Transverse colon (tissue), 4 donors: ENCODE measurements around the gene LAMTOR1. TPM values are rescaled to one million over a fixed set of nuclear protein-coding genes. Genes with fewer than 3 reads are reported as not detected.

Experiments
- DNase-seq: peaks from one replicate; pipeline ENCODE4 v3.0.0-alpha.2; 2019
- H3K27ac ChIP-seq, 4 donors: fragments of 200-600 bp; sonication (generic); 2 replicates each; pipeline ENCODE4 v1.5.1; 2016 to 2018; ENCODE audit warnings: inconsistent platforms in 4 of 4
- H3K27me3 ChIP-seq: fragments of 200-600 bp; sonication (generic); 2 replicates; pipeline ENCODE4 v1.5.1; 2017; ENCODE audit warnings: inconsistent platforms
- H3K36me3 ChIP-seq, 4 donors: fragments of 200-600 bp; sonication (generic); 2 replicates each; pipeline ENCODE4 v1.5.1; 2017 to 2019; ENCODE audit warnings: inconsistent platforms in 4 of 4
- H3K4me1 ChIP-seq, 4 donors: fragments of 200-600 bp; sonication (generic); 2 replicates each; pipeline ENCODE4 v1.5.1; 2017 to 2020; ENCODE audit warnings: inconsistent platforms in 4 of 4
- H3K4me3 ChIP-seq, 4 donors: fragments of 200-600 bp; sonication (generic); 1 replicate in 1 of 4; 2 replicates in 3 of 4; pipeline versions ENCODE4 v1.5.1 to v1.6.1; 2017 to 2019; ENCODE audit warnings: inconsistent platforms in 4 of 4
- H3K9me3 ChIP-seq, 2 donors: fragments of 200-600 bp; sonication (generic); 2 replicates each; pipeline ENCODE4 v1.5.1; 2017 to 2019; ENCODE audit warnings: inconsistent platforms in 2 of 2
- CTCF ChIP-seq, 5 experiments: fragments of 200-600 bp in 3 of 5; fragments of 450-650 bp in 2 of 5; sonication (generic) in 3 of 5; IDR thresholded peaks; 1 replicate in 2 of 5; 2 replicates in 3 of 5; pipeline ENCODE4 v1.5.1; 2016 to 2017; ENCODE audit warnings: antibody characterized with exemption in 5 of 5, inconsistent platforms in 3 of 5, mild to moderate bottlenecking in 2 of 5, moderate library complexity in 1 of 5
- EP300 ChIP-seq: sonication (generic); formaldehyde crosslinking; IDR thresholded peaks from one replicate; pipeline ENCODE4 v1.6.1; 2017; ENCODE audit warnings: antibody characterized with exemption, low read depth
- POLR2A ChIP-seq: fragments of 450-650 bp; IDR thresholded peaks from one replicate; pipeline ENCODE4 v1.6.1; 2016; ENCODE audit warnings: antibody characterized with exemption, mild to moderate bottlenecking, moderate library complexity
- POLR2AphosphoS5 ChIP-seq, 3 donors: sonication (generic); formaldehyde crosslinking; IDR thresholded peaks; one replicate each; pipeline ENCODE4 v1.6.1; 2016; ENCODE audit warnings: antibody characterized with exemption in 3 of 3
- WGBS, 2 donors: methylation state at CpG; one replicate each; pipeline ENCODE4 v1.1.5; 2018; ENCODE audit warnings: low coverage in 1 of 2; 5-methylcytosine and 5-hydroxymethylcytosine counted together
- in situ Hi-C, 4 donors: fragments of 200-750 bp; cut with MboI; loops; one replicate each; pipeline versions ENCODE4 v1.15.0 to v1.15.1; 2017; ENCODE audit warnings: low sequenced_read_pairs in 3 of 4, low pct_ligation_motif_present in 1 of 4, low pct_unique_long_range_greater_than_20kb in 1 of 4
- intact Hi-C: fragments of 100-400 bp; cut with DNase I; formaldehyde crosslinking; loops from one replicate; pipeline ENCODE4 v1.15.1; 2023; ENCODE audit warnings: low total_unique reads
- small RNA-seq, 4 donors: library from RNA; depleted of rRNA; stranded (forward); fragments of <200 nt; gene quantifications; one replicate each; pipeline ENCODE3, GENCODE V24; 2016
- total RNA-seq, 4 donors: library from RNA; depleted of rRNA; stranded (reverse); fragments of >200 nt; gene quantifications; one replicate each; pipeline ENCODE4 v1.1.0, GENCODE V29; 2016

LAMTOR1 gene
- total RNA-seq, 4 donors from 2014 or later: 59.1 to 156 (median 102) TPM

DNA sequence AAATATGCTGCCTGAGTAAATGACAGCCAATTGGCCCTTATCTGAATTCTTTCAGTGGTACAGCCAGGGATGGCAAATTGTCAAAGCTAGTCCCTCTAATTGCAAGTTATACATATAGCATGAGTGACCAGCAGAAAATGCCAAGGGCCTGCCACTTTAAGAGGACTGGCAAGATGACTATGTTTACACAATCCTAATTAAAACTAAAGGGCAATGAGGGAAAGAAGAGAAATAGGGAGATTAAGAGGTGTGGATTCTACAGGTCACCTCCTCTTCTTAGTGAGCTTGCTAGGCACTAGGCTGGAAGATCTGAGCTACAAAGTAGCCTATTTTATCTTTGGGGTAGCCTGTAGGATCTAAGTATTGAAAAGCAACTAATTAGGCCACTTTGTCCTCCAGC is 36.2 kb downstream of the LAMTOR1 start:
- intact Hi-C loops (no loop called here), in situ Hi-C loops (no loop called here)
- Histone ChIP-seq H3K36me3 (no peaks in the 10 kb centered on the region), H3K9me3 (no peaks in the 10 kb centered on the region), H3K27ac (peak overlapping the region; percentile 55 to 85 (median 72)), H3K4me3 (no peak overlapping the region), H3K27me3 (no peaks in the 10 kb centered on the region), H3K4me1 (peaks cover 30 to 52% (median 37%) of the 10 kb centered on the region in 4 donors)
- TF ChIP-seq POLR2A (no peak), POLR2AphosphoS5 (IDR thresholded peaks at IDR 0.05) (no peak)
- DNase-seq: no peak

DNA sequence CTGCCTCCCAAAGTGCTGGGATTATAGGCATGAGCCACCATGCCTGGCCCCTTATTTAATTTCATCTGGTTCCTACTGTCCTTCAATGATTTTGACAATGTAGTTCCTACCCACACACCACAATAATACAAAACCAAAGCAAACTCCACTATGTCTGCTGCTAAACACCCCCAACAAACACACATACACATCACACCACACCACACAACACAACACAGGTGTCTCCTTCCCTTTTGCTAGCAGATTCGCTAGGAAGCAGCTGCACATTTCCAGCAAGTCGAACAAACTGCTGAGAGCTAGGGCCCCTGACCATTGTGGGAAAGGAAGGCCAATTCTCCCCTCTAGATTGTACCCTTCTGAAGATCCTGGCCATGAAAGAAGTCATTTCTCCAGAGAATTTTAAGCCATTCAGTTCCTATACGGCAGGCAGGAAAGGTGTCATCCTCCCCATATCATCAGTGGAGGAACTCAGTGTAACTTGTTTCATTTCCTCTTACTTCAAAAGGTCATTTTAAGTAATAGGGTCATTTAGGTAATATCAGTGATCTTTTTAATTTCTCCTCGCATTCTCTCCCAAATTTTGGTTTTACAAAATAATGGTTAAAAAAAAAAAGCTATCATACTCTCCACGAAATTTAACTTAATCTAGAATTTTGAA is 41.2 kb downstream of the LAMTOR1 start:
- Histone ChIP-seq H3K9me3 (no peaks in the 10 kb centered on the region), H3K4me1 (peaks cover 6 to 8% (median 7%) of the 10 kb centered on the region in 4 donors), H3K36me3 (no peaks in the 10 kb centered on the region), H3K27me3 (no peaks in the 10 kb centered on the region), H3K4me3 (no peak overlapping the region), H3K27ac (no peak overlapping the region)
- no peak for TF ChIP-seq POLR2A
- no peak for TF ChIP-seq CTCF (IDR thresholded peaks at IDR 0.05)
- TF ChIP-seq EP300: no peak
- no peak for TF ChIP-seq POLR2AphosphoS5 (IDR thresholded peaks at IDR 0.05)
- no peak for DNase-seq
- WGBS, 2 donors: 91 to 94% methylated on average over 2 to 5 of the region's 5 CpGs
- intact Hi-C loops (no loop called here), in situ Hi-C loops (no loop called here)

DNA sequence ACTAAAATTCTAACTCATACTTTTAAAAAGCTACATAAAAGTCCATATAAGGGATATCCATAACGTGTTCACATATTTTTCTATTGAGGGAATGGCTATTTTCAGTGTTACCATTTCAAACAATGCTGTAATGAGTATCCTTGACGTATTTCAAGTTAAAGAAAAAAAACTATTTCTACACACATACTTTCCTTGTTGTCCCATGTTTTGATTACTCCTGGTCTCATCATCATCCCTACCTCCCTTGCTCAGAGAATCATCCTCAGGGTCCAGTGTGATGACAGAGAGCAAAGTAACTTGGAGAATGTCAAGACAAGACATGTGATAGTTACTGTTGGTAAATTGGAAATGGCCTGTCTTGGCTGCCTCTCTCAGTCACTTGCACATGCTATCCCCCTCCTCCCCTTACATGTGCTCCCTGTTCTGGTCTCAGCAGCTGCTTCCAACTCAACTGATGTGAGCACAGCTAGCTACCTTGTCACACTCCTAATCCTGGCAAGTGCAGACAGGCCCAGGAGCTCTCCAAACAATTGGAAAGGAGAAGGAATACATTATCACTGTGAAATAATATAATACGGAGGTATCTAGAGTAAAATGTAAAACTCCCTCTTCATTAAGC is 44.6 kb downstream of the LAMTOR1 start:
- TF ChIP-seq CTCF (IDR thresholded peaks at IDR 0.05) (no peak), POLR2A (no peak), EP300 (no peak), POLR2AphosphoS5 (IDR thresholded peaks at IDR 0.05) (no peak)
- H3K27ac ChIP-seq: no peak overlapping the region
- H3K36me3 ChIP-seq: no peaks in the 10 kb centered on the region
- no peaks in the 10 kb centered on the region for H3K27me3 ChIP-seq
- no peaks in the 10 kb centered on the region for H3K4me1 ChIP-seq
- no peak overlapping the region for H3K4me3 ChIP-seq
- no peaks in the 10 kb centered on the region for H3K9me3 ChIP-seq
- in situ Hi-C loops (no loop called here), intact Hi-C loops (no loop called here)
- 79 to 80% methylated on average over 3 of the region's 3 CpGs for WGBS, 2 donors
- no peak for DNase-seq

GRCh38 chr11:72048766-72049460 is 54.2 kb downstream of the LAMTOR1 start:
- H3K36me3 ChIP-seq: peaks cover 0 to 8% (median 0%) of the 10 kb centered on the region in 4 donors

More at GRCh38 chr11:72048766-72049460, 54.2 kb downstream of the LAMTOR1 start:
- DNase-seq: no peak
- no peak for TF ChIP-seq POLR2AphosphoS5 (IDR thresholded peaks at IDR 0.05)
- TF ChIP-seq POLR2A: no peak
- TF ChIP-seq CTCF (IDR thresholded peaks at IDR 0.05): no peak
- no peak for TF ChIP-seq EP300
- in situ Hi-C loops: no loop called here
- H3K27ac ChIP-seq: no peak overlapping the region
- H3K4me1 ChIP-seq: peaks cover 0 to 10% (median 5%) of the 10 kb centered on the region in 4 donors
- intact Hi-C loops: no loop called here
- no peaks in the 10 kb centered on the region for H3K9me3 ChIP-seq
- no peak overlapping the region for H3K4me3 ChIP-seq
- no peaks in the 10 kb centered on the region for H3K27me3 ChIP-seq
- WGBS, 2 donors: 86% methylated on average over 3 of the region's 3 CpGs; no CpG with 5 or more reads in 1 of the 2 donors

Small RNAs within 50 kb of the gene (small RNA-seq; reads per million reads assigned to genes)
- gene MIR3165 (0 to 0.14 (median 0) reads per million in 4 donors), gene RNU6-72P (0 reads per million in 4 donors)

Other genes with a start within 250 kb of the LAMTOR1 start
- not detected for gene DEFB131B, start 224.8 kb downstream of the LAMTOR1 start, total RNA-seq
- gene XNDC1N, start 174.7 kb downstream of the LAMTOR1 start, total RNA-seq: 10 to 100 TPM in 3 of 4 donors, 1 to 10 TPM in 1; 7.9 to 68.5 (median 15.6) TPM
- 10 to 100 TPM in 3 of 4 donors, 1 to 10 TPM in 1; 9.7 to 38.6 (median 31.4) TPM for gene RNF121, start 174.3 kb downstream of the LAMTOR1 start, total RNA-seq
- gene IL18BP, start 104.4 kb downstream of the LAMTOR1 start, total RNA-seq: 10 to 100 TPM in 3 of 4 donors, 1 to 10 TPM in 1; 7.4 to 29.9 (median 14.5) TPM
- 100 to 1,000 TPM; 323 to 520 (median 419) TPM for gene NUMA1, start 22.8 kb downstream of the LAMTOR1 start, total RNA-seq
- 10 to 100 TPM in 1 of 4 donors, 1 to 10 TPM in 3; 5.1 to 77.4 (median 6.7) TPM for gene LRRC51, start 22.4 kb downstream of the LAMTOR1 start, total RNA-seq
- gene TOMT, start 2.6 kb upstream of the LAMTOR1 start, total RNA-seq: not detected
- 10 to 100 TPM; 15.1 to 44.5 (median 27.6) TPM for gene ANAPC15, start 9.4 kb upstream of the LAMTOR1 start, total RNA-seq
- gene FOLR3, start 32.4 kb upstream of the LAMTOR1 start, total RNA-seq: not detected
- not detected for gene FOLR1, start 88.8 kb upstream of the LAMTOR1 start, total RNA-seq
- 10 to 100 TPM in 1 of 4 donors, 1 to 10 TPM in 2, not detected in 1; 6.4 to 16.1 (median 8.6) TPM for gene FOLR2, start 113.5 kb upstream of the LAMTOR1 start, total RNA-seq
- 100 to 1,000 TPM in 2 of 4 donors, 10 to 100 TPM in 2; 92.8 to 388 (median 157) TPM for gene INPPL1, start 121.5 kb upstream of the LAMTOR1 start, total RNA-seq
- gene PHOX2A, start 140.9 kb upstream of the LAMTOR1 start, total RNA-seq: 1 to 10 TPM in 1 of 4 donors, under 1 TPM in 3; 0.41 to 2.6 (median 0.70) TPM